Right atrium auricular region (tissue), 2 donors: ENCODE measurements around the gene PPL. TPM values are rescaled to one million over a fixed set of nuclear protein-coding genes. Genes with fewer than 3 reads are reported as not detected.

Source experiments
- DNase-seq: peaks from one replicate; pipeline ENCODE4 v3.0.0-alpha.2; 2019; ENCODE audit warnings: low spot score
- H3K27ac ChIP-seq, 2 donors: fragments of 200-600 bp; sonication (generic); 1 replicate in 1 of 2; 2 replicates in 1 of 2; pipeline ENCODE4 v1.5.1; 2016 to 2019
- H3K27me3 ChIP-seq, 2 donors: fragments of 200-600 bp; sonication (generic); one replicate each; pipeline versions ENCODE4 v1.5.1 to v1.6.0; 2017 to 2019
- H3K36me3 ChIP-seq: fragments of 200-600 bp; sonication (generic); one replicate; pipeline ENCODE4 v1.5.1; 2016
- H3K4me1 ChIP-seq, 2 donors: fragments of 200-600 bp; sonication (generic); one replicate each; pipeline versions ENCODE4 v1.5.1 to v1.6.0; 2017 to 2019
- H3K4me3 ChIP-seq, 2 donors: fragments of 200-600 bp; sonication (generic); 1 replicate in 1 of 2; 2 replicates in 1 of 2; pipeline ENCODE4 v1.5.1; 2017 to 2019; ENCODE audit warnings: mild to moderate bottlenecking in 1 of 2, moderate library complexity in 1 of 2
- H3K9me3 ChIP-seq, 2 donors: fragments of 200-600 bp; sonication (generic); one replicate each; pipeline ENCODE4 v1.5.1; 2019
- total RNA-seq, 2 donors: library from RNA; depleted of rRNA; stranded (reverse); fragments of >200 nt; gene quantifications; one replicate each; pipeline ENCODE4 v1.1.0, GENCODE V29; 2016
- TF ChIP-seq, protein P1 (sequence below), 2 donors: fragments of 200-600 bp; sonication (generic); IDR thresholded peaks; one replicate each; pipeline ENCODE4 v1.5.1; 2019; ENCODE audit warnings: antibody characterized with exemption in 2 of 2

PPL gene
- total RNA-seq, 2 donors from 2014 or later, result 7.5 to 17.1 TPM

GRCh38 chr16:4918781-4919251, 18.1 kb downstream of the PPL start:
- Histone ChIP-seq H3K27me3 (no peaks in the 10 kb centered on the region), H3K27ac (no peak overlapping the region), H3K9me3 (no peaks in the 10 kb centered on the region), H3K4me1 (no peaks in the 10 kb centered on the region), H3K36me3 (no peaks in the 10 kb centered on the region), H3K4me3 (no peak overlapping the region)
- no peak for DNase-seq
- TF ChIP-seq, protein P1, sequence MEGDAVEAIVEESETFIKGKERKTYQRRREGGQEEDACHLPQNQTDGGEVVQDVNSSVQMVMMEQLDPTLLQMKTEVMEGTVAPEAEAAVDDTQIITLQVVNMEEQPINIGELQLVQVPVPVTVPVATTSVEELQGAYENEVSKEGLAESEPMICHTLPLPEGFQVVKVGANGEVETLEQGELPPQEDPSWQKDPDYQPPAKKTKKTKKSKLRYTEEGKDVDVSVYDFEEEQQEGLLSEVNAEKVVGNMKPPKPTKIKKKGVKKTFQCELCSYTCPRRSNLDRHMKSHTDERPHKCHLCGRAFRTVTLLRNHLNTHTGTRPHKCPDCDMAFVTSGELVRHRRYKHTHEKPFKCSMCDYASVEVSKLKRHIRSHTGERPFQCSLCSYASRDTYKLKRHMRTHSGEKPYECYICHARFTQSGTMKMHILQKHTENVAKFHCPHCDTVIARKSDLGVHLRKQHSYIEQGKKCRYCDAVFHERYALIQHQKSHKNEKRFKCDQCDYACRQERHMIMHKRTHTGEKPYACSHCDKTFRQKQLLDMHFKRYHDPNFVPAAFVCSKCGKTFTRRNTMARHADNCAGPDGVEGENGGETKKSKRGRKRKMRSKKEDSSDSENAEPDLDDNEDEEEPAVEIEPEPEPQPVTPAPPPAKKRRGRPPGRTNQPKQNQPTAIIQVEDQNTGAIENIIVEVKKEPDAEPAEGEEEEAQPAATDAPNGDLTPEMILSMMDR (IDR thresholded peaks at IDR 0.05), result no peak

DNA sequence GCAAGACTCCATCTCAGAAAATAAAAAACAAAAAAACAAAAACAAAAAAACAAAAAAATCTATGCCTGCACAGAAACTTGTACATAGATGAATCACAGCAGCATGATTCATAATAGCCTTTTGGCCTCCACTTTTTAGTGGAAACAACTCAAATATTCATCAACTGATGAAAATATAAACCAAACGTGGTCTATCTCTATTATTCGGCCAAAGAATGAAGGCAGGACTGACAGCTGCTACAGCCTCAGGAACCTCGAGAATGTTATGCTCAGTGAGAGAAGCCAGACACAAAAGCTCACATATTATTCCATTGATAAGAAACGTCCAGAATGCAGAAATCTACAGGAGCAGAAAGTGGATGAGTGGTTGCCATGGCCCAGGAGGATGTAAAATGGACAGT, 19.8 kb downstream of the PPL start:
- no peak for DNase-seq
- TF ChIP-seq, protein P1 (IDR thresholded peaks at IDR 0.05), result no peak
- Histone ChIP-seq H3K9me3 (no peaks in the 10 kb centered on the region), H3K4me3 (no peak overlapping the region), H3K4me1 (no peaks in the 10 kb centered on the region), H3K27ac (no peak overlapping the region), H3K27me3 (no peaks in the 10 kb centered on the region), H3K36me3 (no peaks in the 10 kb centered on the region)

DNA sequence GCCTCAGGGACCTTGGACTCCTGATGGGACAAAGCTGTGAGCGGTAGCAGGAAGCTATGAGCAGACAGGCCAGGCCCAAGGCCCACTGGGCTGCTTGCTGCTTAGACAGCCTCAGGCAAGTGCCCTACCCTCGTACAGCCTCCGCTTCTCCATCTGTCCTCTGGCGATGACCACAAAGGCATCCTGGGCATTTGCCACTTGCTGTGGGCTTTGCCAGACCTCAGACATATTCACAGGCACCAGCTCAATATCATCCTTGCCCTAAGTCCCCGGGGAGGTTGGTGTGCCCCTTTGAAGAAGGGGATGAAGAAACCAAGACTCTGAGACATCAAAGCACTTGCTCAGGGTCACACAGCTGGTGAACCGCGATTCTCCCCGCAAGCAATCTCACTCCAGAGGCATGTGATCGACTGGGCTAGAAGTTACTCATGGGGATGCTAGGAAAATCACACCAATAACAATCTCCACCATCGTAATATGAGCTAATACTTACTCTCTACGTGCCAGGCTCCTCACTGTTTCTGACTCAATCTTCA, 21.7 kb downstream of the PPL start:
- Histone ChIP-seq H3K27ac (no peak overlapping the region), H3K9me3 (no peaks in the 10 kb centered on the region), H3K36me3 (no peaks in the 10 kb centered on the region), H3K27me3 (no peaks in the 10 kb centered on the region), H3K4me1 (no peaks in the 10 kb centered on the region), H3K4me3 (no peak overlapping the region)
- TF ChIP-seq, protein P1 (IDR thresholded peaks at IDR 0.05), result no peak
- no peak for DNase-seq

GRCh38 chr16:4914528-4915225, 22.3 kb downstream of the PPL start:
- no peak for DNase-seq
- Histone ChIP-seq H3K4me3 (no peak overlapping the region), H3K9me3 (no peaks in the 10 kb centered on the region), H3K36me3 (no peaks in the 10 kb centered on the region), H3K4me1 (no peaks in the 10 kb centered on the region), H3K27ac (no peak overlapping the region), H3K27me3 (no peaks in the 10 kb centered on the region)
- TF ChIP-seq, protein P1 (IDR thresholded peaks at IDR 0.05), result no peak

DNA sequence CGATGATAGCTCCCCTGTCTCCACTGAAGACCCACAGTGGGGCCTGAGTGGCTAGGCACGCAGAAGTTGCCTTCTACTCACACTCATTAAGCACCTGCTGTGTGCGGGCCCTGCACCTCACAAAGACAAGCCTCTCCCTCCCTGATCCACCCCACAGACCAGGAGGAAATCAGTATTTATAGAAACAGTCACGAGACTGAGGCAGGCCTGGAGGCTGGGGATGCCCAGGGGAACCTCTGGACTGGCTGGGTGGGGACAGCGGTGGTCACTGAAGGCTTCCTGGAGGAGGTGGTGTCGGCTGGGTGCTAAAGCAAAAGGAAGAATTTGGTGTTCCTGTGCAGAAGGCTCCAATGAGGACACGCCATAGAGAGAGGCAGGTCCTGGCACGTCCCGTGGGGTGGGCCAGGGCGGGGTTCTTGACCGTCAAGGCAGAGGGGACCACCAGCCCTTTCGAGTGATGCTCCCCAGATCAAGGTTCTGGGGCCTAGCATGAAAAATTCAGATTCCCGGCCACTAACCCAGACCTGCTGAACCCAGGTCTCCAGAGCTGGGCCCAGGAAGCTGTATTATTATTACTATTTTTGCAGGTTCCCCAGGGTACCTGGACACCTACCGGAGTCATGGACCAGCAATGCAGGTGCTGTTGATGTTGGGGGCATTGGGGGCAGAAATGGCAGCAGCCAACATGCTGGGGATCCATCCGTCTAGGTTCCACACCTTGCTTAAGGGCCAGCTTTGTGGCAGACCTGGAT, 23.0 kb downstream of the PPL start:
- no peak overlapping the region for H3K27ac ChIP-seq
- no peak for DNase-seq

More for the DNA sequence above, 23.0 kb downstream of the PPL start:
- Histone ChIP-seq H3K36me3 (no peaks in the 10 kb centered on the region), H3K4me3 (no peak overlapping the region), H3K27me3 (no peaks in the 10 kb centered on the region), H3K9me3 (no peaks in the 10 kb centered on the region), H3K4me1 (no peaks in the 10 kb centered on the region)
- TF ChIP-seq, protein P1 (IDR thresholded peaks at IDR 0.05), result no peak
